ENCODE data around the gene MYH9.
"Not testable (repeated sequence)": the region's sequence is repeated elsewhere in the genome, so short reads cannot be mapped to it uniquely, and the experiment has no call there.

Gene MYH9

DNA sequence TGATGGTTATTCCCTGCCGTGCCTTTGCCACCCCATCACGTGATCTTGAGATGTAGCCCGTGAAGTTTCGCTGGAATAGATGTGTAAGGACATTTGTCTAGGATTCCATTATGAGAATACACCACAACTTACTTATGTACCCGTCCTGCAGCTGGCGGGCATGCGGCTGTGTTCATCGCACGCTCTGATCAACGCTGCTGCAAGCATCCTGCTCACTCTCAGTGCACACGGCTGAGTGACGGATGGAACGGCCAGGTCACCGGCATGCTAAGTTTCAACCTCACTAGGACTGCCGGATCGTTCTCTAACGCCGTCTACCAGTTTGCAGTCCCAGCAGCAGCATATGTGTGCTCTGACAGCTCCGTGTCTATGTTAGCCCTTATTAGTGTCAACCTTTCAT is 90.2 kb downstream of the MYH9 start:
- peaks cover 10% of the 10 kb centered on the region for H3K79me2 ChIP-seq (ENCODE audit: control insufficient read depth, insufficient read depth, low read length, unreplicated experiment)
- H3K27me3 ChIP-seq (ENCODE audit: insufficient read depth, low read length), result no peaks in the 10 kb centered on the region
- H3K27ac ChIP-seq (ENCODE audit: low read depth, low read length), result no peak overlapping the region
- no peak overlapping the region for H3K4me3 ChIP-seq (ENCODE audit: low read depth, low read length)
- no peak overlapping the region for H2AFZ ChIP-seq (ENCODE audit: low read length, unreplicated experiment)
- no peaks in the 10 kb centered on the region for H3K4me1 ChIP-seq (ENCODE audit: control insufficient read depth, insufficient read depth, low read length, unreplicated experiment)
- H3K36me3 ChIP-seq (ENCODE audit: insufficient read depth, low read length), result peaks cover 18% of the 10 kb centered on the region; the same call in 1 of the 2 replicates

DNA sequence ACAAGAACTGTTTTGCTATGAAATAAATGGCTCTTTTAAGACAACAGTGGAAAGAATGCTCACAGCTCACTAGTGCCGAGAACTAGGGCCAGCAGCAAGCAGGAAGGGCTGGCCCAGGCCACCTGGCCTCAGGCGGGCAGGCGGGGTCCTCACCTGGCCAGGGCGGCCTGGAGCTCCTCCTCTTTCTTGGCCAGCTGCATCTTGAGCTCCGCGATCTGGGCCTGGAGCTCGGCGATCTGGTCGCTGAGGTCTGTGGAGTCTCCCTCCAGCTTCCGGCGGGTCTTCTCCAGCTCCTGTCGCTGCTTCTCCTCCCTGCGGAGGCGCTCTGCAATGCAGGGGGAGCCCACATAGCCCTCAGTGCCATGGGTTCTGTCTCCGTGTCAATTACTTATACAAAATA is 91.1 kb downstream of the MYH9 start:
- no peak overlapping the region for H3K4me3 ChIP-seq (ENCODE audit: low read depth, low read length)
- no peak overlapping the region for H2AFZ ChIP-seq (ENCODE audit: low read length, unreplicated experiment)
- H3K27ac ChIP-seq (ENCODE audit: low read depth, low read length), result no peak overlapping the region
- H3K27me3 ChIP-seq (ENCODE audit: insufficient read depth, low read length), result no peaks in the 10 kb centered on the region
- H3K4me1 ChIP-seq (ENCODE audit: control insufficient read depth, insufficient read depth, low read length, unreplicated experiment), result no peaks in the 10 kb centered on the region
- peaks cover 7% of the 10 kb centered on the region for H3K79me2 ChIP-seq (ENCODE audit: control insufficient read depth, insufficient read depth, low read length, unreplicated experiment)
- H3K36me3 ChIP-seq (ENCODE audit: insufficient read depth, low read length), result peaks cover 18% of the 10 kb centered on the region; the same call in 1 of the 2 replicates

DNA sequence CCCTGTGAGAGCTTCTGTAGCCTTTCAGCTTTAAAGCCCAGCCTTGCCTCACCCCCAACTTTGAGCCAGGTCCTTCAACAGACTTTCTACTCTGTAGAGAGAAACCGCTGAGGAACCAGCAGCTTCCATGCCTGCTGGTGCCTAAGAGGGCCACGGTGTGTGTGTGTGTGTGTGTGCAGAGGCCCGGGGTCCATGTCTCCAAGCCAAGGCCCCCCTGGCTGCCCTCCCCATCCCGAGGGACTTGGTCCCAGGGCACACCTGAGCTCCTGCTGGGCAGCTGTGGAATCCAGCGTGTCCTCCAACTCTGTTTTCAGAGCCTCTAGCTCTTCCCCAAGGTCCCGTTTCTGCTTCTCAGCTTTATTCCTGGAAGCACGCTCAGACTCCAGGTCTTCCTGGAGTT is 92.5 kb downstream of the MYH9 start:
- Histone ChIP-seq H3K27me3 (ENCODE audit: insufficient read depth, low read length) (no peaks in the 10 kb centered on the region), H3K27ac (ENCODE audit: low read depth, low read length) (no peak overlapping the region)

DNA sequence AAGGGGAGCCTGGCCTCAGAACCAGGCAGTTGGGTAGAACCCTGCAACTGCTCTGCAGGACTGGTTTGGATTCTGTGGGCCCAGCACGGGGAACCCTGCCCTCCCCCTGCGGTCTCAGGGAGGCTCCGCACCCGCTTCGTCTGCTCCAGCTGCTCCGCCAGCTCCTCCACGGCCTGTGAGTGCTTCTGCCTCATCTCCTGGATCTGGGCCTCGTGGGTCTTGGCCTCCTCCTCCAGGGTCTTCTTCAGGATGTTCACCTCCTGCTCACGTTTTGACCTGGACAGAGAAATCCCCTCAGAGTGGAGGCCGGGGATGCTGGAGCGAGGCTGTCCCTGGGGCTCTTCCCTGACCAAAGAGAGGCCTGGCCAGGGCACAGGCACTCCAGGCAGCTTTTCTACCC is 93.0 kb downstream of the MYH9 start:
- H2AFZ ChIP-seq (ENCODE audit: low read length, unreplicated experiment), result no peak overlapping the region
- H3K79me2 ChIP-seq (ENCODE audit: control insufficient read depth, insufficient read depth, low read length, unreplicated experiment), result no peaks in the 10 kb centered on the region
- H3K27ac ChIP-seq (ENCODE audit: low read depth, low read length), result no peak overlapping the region
- H3K4me3 ChIP-seq (ENCODE audit: low read depth, low read length), result no peak overlapping the region
- H3K27me3 ChIP-seq (ENCODE audit: insufficient read depth, low read length), result no peaks in the 10 kb centered on the region
- H3K4me1 ChIP-seq (ENCODE audit: control insufficient read depth, insufficient read depth, low read length, unreplicated experiment), result no peaks in the 10 kb centered on the region
- H3K36me3 ChIP-seq (ENCODE audit: insufficient read depth, low read length), result peaks cover 14% of the 10 kb centered on the region; the same call in 1 of the 2 replicates

More for the DNA sequence above, 92.5 kb downstream of the MYH9 start:
- Histone ChIP-seq H3K4me1 (ENCODE audit: control insufficient read depth, insufficient read depth, low read length, unreplicated experiment) (no peaks in the 10 kb centered on the region), H3K4me3 (ENCODE audit: low read depth, low read length) (no peak overlapping the region), H3K36me3 (ENCODE audit: insufficient read depth, low read length) (peaks cover 14% of the 10 kb centered on the region; the same call in 1 of the 2 replicates), H2AFZ (ENCODE audit: low read length, unreplicated experiment) (no peak overlapping the region), H3K79me2 (ENCODE audit: control insufficient read depth, insufficient read depth, low read length, unreplicated experiment) (peaks cover 2% of the 10 kb centered on the region)

DNA sequence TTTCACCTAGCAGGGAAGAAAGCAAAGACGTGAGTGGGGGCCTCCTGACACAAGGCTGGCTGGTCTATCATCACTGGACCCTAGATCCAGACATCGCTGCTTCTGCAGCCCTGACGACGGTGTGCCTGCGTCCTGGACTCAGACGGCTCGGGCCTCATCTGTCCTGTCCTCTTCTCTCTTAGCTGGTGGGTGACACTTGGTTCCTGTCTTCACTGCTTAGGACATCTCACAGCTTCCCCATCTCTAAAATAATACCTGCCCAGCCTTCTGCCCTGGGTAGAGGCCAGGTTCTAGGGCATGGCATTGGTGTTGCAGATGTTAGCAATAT is 93.5 kb downstream of the MYH9 start:
- peaks cover 14% of the 10 kb centered on the region; the same call in 1 of the 2 replicates for H3K36me3 ChIP-seq (ENCODE audit: insufficient read depth, low read length)
- H3K27ac ChIP-seq (ENCODE audit: low read depth, low read length), result no peak overlapping the region
- H3K27me3 ChIP-seq (ENCODE audit: insufficient read depth, low read length), result no peaks in the 10 kb centered on the region
- H3K79me2 ChIP-seq (ENCODE audit: control insufficient read depth, insufficient read depth, low read length, unreplicated experiment), result no peaks in the 10 kb centered on the region
- no peak overlapping the region for H2AFZ ChIP-seq (ENCODE audit: low read length, unreplicated experiment)
- H3K4me3 ChIP-seq (ENCODE audit: low read depth, low read length), result no peak overlapping the region
- no peaks in the 10 kb centered on the region for H3K4me1 ChIP-seq (ENCODE audit: control insufficient read depth, insufficient read depth, low read length, unreplicated experiment)

DNA sequence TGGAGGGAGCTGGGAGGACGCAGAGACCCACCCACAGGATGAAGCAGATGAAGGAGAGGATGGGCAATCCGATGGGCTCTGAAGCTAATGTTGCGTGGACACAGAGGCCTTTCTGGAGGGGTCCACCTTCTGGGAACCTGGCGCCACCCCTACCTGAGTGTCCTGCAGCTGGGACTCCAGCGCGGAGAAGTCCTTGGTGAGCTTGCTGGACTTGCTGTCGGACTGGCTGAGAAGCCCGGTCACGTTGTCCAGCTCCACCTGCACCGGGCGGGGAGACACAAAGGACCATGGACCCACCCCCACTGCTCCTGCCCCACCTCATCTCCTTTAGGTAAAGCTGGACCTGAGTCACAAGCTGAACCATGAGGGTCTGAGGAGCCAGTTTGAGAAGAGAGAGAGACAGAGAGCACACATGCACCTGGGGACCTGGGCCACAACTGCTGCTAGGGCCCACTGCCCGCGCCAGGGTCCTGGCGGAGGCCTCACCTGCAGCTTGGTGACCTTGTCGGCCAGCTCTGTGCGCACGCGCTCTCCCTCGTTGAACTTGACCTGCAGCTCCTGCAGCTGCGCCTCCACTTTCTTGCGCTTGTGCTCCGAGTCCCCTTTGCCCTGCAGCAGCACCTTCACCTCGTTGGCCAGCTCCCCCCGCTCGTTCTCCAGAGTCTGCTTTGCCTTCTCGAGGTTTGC is 94.0 kb downstream of the MYH9 start:
- Histone ChIP-seq H3K36me3 (ENCODE audit: insufficient read depth, low read length) (peaks cover 13% of the 10 kb centered on the region; the same call in 1 of the 2 replicates), H3K27ac (ENCODE audit: low read depth, low read length) (no peak overlapping the region)

DNA sequence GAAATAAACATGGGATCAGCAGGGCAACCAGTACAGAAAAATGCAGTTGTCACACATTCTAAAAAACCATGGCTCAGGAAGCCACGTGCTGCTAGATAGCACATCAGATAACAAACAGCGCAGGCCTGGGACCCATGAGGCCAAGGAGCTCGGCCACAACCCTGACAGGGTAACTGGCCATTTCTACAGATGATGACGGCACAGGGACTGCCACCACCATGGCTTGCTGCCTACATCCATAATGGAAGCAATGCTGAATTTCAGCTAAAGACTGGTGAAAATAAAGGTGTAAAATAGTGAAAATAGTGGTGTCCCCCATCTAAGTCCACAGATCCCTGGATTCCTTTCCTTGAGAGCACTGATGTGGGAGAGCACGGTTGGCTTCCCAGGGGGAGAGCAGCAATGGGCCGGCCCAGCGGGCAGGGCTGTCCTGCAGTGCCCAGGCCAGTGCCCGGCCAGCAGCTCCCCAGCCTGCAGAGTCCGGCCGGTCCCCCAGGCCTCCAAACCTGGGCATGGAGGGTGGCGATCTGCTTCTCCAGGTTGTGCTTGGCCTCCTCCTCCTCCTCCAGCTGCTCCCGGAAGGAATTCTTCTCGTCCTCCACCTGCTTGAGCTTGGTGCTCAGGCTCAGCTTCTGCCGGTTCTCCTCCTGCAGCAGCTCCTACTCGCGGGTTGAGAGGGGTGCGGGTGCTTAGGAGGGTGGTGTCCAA is 94.8 kb downstream of the MYH9 start:
- H3K27ac ChIP-seq (ENCODE audit: low read depth, low read length), result no peak overlapping the region
- no peak overlapping the region for H3K4me3 ChIP-seq (ENCODE audit: low read depth, low read length)
- H3K79me2 ChIP-seq (ENCODE audit: control insufficient read depth, insufficient read depth, low read length, unreplicated experiment), result no peaks in the 10 kb centered on the region
- H3K27me3 ChIP-seq (ENCODE audit: insufficient read depth, low read length), result no peaks in the 10 kb centered on the region
- H3K36me3 ChIP-seq (ENCODE audit: insufficient read depth, low read length), result peaks cover 11% of the 10 kb centered on the region; the same call in 1 of the 2 replicates
- H2AFZ ChIP-seq (ENCODE audit: low read length, unreplicated experiment), result no peak overlapping the region
- H3K4me1 ChIP-seq (ENCODE audit: control insufficient read depth, insufficient read depth, low read length, unreplicated experiment), result no peaks in the 10 kb centered on the region

More for the DNA sequence above, 94.0 kb downstream of the MYH9 start:
- Histone ChIP-seq H3K4me3 (ENCODE audit: low read depth, low read length) (no peak overlapping the region), H2AFZ (ENCODE audit: low read length, unreplicated experiment) (no peak overlapping the region), H3K27me3 (ENCODE audit: insufficient read depth, low read length) (no peaks in the 10 kb centered on the region), H3K4me1 (ENCODE audit: control insufficient read depth, insufficient read depth, low read length, unreplicated experiment) (no peaks in the 10 kb centered on the region), H3K79me2 (ENCODE audit: control insufficient read depth, insufficient read depth, low read length, unreplicated experiment) (no peaks in the 10 kb centered on the region)

DNA sequence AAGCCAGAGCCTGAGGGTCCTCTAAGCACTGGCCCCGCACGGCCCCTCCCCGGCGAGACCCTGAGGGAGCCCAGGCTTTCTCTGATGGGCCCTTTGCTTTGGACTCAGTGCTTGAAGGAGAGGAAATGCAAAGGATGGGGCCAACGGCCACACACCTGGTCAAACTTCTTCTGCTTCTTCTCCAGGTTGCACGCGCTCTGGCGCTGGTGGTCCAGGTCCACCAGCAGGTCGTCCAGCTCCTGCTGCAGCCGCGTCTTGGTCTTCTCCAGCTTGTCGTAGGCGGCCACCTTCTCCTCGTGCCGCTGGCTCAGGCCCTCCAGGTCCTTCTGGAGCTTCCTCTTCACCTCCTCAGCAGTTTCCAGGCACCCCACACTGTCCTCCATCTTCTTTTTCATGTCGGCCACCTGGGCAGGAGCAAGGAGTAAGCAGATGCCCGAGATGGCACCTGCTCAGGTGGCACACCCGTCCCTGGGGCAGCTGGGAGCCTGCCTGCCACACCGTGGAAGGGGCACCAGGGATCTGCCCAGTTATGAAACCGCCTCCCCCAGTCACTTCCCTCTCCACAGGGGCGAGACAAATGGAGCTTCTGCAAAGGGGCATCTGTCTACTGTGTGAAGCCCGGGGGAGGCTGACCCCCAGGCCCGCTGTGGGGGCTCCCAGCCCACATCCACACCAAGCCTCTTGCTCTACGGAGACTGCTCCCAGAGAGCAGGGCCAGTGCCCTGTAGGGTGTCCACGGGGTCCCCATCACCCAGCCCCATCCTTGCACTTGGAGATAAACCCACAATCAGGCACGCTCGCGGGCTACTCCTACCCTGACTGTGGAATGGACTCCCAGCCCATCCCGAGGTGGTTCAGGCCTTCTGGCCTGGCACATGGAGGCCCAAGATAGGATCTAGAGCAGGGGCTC is 95.7 kb downstream of the MYH9 start:
- Histone ChIP-seq H3K4me3 (ENCODE audit: low read depth, low read length) (no peak overlapping the region), H3K36me3 (ENCODE audit: insufficient read depth, low read length) (peaks cover 6% of the 10 kb centered on the region; the same call in 1 of the 2 replicates), H3K27me3 (ENCODE audit: insufficient read depth, low read length) (no peaks in the 10 kb centered on the region), H3K4me1 (ENCODE audit: control insufficient read depth, insufficient read depth, low read length, unreplicated experiment) (no peaks in the 10 kb centered on the region), H2AFZ (ENCODE audit: low read length, unreplicated experiment) (no peak overlapping the region), H3K27ac (ENCODE audit: low read depth, low read length) (no peak overlapping the region), H3K79me2 (ENCODE audit: control insufficient read depth, insufficient read depth, low read length, unreplicated experiment) (no peaks in the 10 kb centered on the region)

DNA sequence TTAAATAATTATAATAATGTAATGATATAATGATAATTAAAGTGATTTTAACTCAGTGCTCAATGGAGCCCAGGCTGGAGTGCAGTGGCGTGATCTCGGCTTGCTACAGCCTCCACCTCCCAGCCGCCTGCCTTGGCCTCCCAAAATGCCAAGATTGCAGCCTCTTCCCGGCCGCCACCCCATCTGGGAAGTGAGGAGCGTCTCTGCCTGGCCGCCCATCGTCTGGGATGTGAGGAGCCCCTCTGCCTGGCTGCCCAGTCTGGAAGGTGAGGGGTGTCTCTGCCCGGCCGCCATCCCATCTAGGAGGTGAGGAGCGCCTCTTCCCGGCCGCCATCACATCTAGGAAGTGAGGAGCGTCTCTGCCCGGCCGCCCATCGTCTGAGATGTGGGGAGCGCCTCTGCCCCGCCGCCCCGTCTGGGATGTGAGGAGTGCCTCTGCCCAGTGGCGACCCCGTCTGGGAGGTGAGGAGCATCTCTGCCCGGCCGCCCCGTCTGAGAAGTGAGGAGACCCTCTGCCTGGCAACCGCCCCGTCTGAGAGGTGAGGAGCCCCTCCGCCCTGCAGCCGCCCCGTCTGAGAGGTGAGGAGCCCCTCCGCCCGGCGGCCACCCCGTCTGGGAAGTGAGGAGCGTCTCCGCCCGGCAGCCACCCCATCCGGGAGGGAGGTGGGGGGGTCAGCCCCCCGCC is 97.2 kb downstream of the MYH9 start:
- H3K27me3 ChIP-seq (ENCODE audit: insufficient read depth, low read length); H2AFZ ChIP-seq (ENCODE audit: low read length, unreplicated experiment); H3K4me3 ChIP-seq (ENCODE audit: low read depth, low read length); H3K27ac ChIP-seq (ENCODE audit: low read depth, low read length); H3K79me2 ChIP-seq (ENCODE audit: control insufficient read depth, insufficient read depth, low read length, unreplicated experiment); H3K4me1 ChIP-seq (ENCODE audit: control insufficient read depth, insufficient read depth, low read length, unreplicated experiment); H3K36me3 ChIP-seq (ENCODE audit: insufficient read depth, low read length): not testable (repeated sequence)

DNA sequence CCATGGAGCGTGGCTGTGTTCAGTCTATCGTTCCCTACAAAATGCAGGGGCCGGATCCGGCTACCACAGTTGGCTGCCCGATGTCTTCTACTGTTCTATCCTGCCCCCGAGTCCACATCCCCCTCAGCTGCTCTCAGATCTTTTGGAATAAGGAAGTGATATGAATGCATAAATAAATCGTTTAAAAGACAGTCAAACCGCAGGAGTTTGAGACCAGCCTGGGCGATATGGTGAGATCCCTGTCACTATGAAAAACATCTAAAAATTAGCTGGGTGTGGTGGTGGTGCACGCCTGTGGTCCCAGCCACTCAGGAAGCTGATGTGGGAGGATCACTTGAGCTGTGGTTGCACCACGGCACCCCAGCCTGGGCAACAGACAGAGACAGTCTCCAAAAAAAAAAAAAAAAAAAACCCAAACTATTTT is 97.8 kb downstream of the MYH9 start:
- H3K4me1 ChIP-seq (ENCODE audit: control insufficient read depth, insufficient read depth, low read length, unreplicated experiment); H3K27ac ChIP-seq (ENCODE audit: low read depth, low read length); H2AFZ ChIP-seq (ENCODE audit: low read length, unreplicated experiment); H3K79me2 ChIP-seq (ENCODE audit: control insufficient read depth, insufficient read depth, low read length, unreplicated experiment); H3K4me3 ChIP-seq (ENCODE audit: low read depth, low read length); H3K36me3 ChIP-seq (ENCODE audit: insufficient read depth, low read length); H3K27me3 ChIP-seq (ENCODE audit: insufficient read depth, low read length): not testable (repeated sequence)
